Spleen (tissue), 7 donors: ENCODE measurements around the gene NSD1.

Source experiments
- CTCF ChIP-seq, 11 experiments: fragments of 200-600 bp in 7 of 11; fragments of 450-650 bp in 4 of 11; sonication (generic) in 4 of 11; IDR thresholded peaks in 8 of 11; conservative IDR thresholded peaks in 3 of 11; 1 replicate in 7 of 11; 2 replicates in 4 of 11; pipeline versions ENCODE4 v1.4.0 to v1.8.0; 2016 to 2021; ENCODE audit warnings: antibody characterized with exemption in 11 of 11, inconsistent platforms in 4 of 11, mild to moderate bottlenecking in 1 of 11
- POLR2A ChIP-seq, 3 donors: fragments of 450-650 bp; IDR thresholded peaks; one replicate each; pipeline ENCODE4 v1.5.1; 2017; ENCODE audit warnings: antibody characterized with exemption in 3 of 3, mild to moderate bottlenecking in 1 of 3
- POLR2AphosphoS5 ChIP-seq, 3 donors: sonication (generic); formaldehyde crosslinking; IDR thresholded peaks; one replicate each; pipeline ENCODE4 v1.5.1; 2017; ENCODE audit warnings: antibody characterized with exemption in 3 of 3
- donor health status: DM: no; HTN: no; CAD: no; lungs with moderate emphysema.
- donor health status: DM: no; HTN: no; CAD: no.
- donor health status: DM: no; HTN: no; CAD: no.

GRCh38 chr5:177090813-177091212 lies 42.8 kb upstream of the NSD1 start:
- TF ChIP-seq CTCF (IDR thresholded peaks at IDR 0.05 in 8 of 11, conservative IDR thresholded peaks at IDR 0.05 in 3 of 11) (no peak), POLR2A (IDR thresholded peaks at IDR 0.05) (no peak), POLR2AphosphoS5 (IDR thresholded peaks at IDR 0.05) (no peak)
